ENCODE results near the gene ARHGAP25. TPM values are rescaled to one million over a fixed set of nuclear protein-coding genes. Genes with fewer than 3 reads are reported as not detected.

Gene ARHGAP25
- total and polyA plus RNA-seq, 2 donors (not counting 3 experiments of a cell fraction or from before 2014, with no cell fraction given), result 0.50 to 2.0 TPM

DNA sequence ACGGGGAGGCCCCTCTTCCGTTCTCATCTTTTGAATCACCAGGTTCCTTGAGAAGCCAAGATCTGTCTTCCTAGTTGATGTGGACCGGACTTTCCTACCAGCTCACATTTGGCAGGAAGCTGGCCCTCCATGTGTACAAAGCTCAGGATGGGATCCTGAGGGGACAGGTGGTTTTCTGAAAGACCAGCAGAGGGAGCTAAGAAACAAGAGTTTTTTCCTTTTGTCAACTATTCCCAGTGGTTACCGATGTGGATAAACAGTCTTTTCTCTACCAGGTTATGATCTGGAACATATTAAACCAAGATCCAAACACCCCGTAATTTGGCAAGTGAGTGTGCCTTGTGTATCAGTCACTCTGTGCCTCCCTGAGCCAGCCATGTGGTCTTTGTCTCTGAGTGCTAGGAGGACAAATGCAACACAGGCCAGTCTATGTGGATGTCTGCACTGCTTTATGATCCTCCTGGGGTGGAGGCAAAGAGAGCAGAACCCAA, 25.1 kb upstream of the ARHGAP25 start:
- BruUV-seq (replicated peaks), result no TSS peak
- H4K20me1 ChIP-seq (replicated peaks; ENCODE audit: control insufficient read depth, extremely low read depth, insufficient read depth, low read length), result no peaks in the 10 kb centered on the region
- no peaks in the 10 kb centered on the region for H3K9me3 ChIP-seq (replicated peaks; ENCODE audit: control insufficient read depth, insufficient read depth, low read length)
- H3K4me2 ChIP-seq (ENCODE audit: insufficient read depth, low read length), result no peak overlapping the region
- H3K4me3 ChIP-seq (replicated peaks in 1 of 3; ENCODE audit: insufficient read depth in 1 of 3, low read depth in 1 of 3, low read length in 3 of 3), result no peak overlapping the region
- intact Hi-C loops (cut with micrococcal nuclease), result loop anchor here (1.0 to 2.0 kb wide), 6 partner anchors 42 to 246 kb away; no protein-coding TSS in a partner anchor
- TF ChIP-seq POLR2A (IDR thresholded peaks at IDR 0.05; ENCODE audit: low read depth, low read length), result no peak
- no peak for TF ChIP-seq FOS (IDR thresholded peaks at IDR 0.05; ENCODE audit: borderline replicate concordance, insufficient read depth, low read length)
- no peak for TF ChIP-seq JUN (IDR thresholded peaks at IDR 0.05; ENCODE audit: borderline replicate concordance, insufficient read depth, insufficient read length, low read depth)
- TF ChIP-seq, protein P1, sequence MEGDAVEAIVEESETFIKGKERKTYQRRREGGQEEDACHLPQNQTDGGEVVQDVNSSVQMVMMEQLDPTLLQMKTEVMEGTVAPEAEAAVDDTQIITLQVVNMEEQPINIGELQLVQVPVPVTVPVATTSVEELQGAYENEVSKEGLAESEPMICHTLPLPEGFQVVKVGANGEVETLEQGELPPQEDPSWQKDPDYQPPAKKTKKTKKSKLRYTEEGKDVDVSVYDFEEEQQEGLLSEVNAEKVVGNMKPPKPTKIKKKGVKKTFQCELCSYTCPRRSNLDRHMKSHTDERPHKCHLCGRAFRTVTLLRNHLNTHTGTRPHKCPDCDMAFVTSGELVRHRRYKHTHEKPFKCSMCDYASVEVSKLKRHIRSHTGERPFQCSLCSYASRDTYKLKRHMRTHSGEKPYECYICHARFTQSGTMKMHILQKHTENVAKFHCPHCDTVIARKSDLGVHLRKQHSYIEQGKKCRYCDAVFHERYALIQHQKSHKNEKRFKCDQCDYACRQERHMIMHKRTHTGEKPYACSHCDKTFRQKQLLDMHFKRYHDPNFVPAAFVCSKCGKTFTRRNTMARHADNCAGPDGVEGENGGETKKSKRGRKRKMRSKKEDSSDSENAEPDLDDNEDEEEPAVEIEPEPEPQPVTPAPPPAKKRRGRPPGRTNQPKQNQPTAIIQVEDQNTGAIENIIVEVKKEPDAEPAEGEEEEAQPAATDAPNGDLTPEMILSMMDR (IDR thresholded peaks at IDR 0.05; ENCODE audit: extremely low read depth in 1 of 2, insufficient read depth in 1 of 2, low read depth in 1 of 2, low read length in 2 of 2), result peak; percentile 72 to 74
- no peak for TF ChIP-seq MYC (IDR thresholded peaks at IDR 0.05; ENCODE audit: low read depth, low read length)
- dilution Hi-C loops (cut with MboI; ENCODE audit: extremely low pct_ligation_motif_present, low sequenced_read_pairs), result loop anchor here (25.0 kb wide), 1 partner anchor 222 kb away; no protein-coding TSS in a partner anchor
- H3K27me3 ChIP-seq (ENCODE audit: control insufficient read depth in 2 of 2, insufficient read depth in 2 of 2, low read length in 2 of 2), result peaks cover 18 to 45% of the 10 kb centered on the region in 2 experiments
- FAIRE-seq, result peak; percentile 75
- ChIA-PET CTCF (interaction anchor here (0.6 to 13.7 kb wide), 72 partner anchors 8 to 302 kb away, joined by 3 to 517 read pairs (median 5); partner anchors contain the start of genes APLF, ARHGAP25, FBXO48 and GKN2), POLR2A (no interaction called here)
- H3K4me1 ChIP-seq (ENCODE audit: control insufficient read depth, extremely low read depth, insufficient read depth, low read length), result no peaks in the 10 kb centered on the region
- peak; percentile 52 for DNase-seq (ENCODE audit: low read depth, low spot score)
- no peaks in the 10 kb centered on the region for H3K9me1 ChIP-seq (replicated peaks; ENCODE audit: control insufficient read depth, extremely low read depth, insufficient read depth, low read length)
- no peaks in the 10 kb centered on the region for H3K36me3 ChIP-seq (ENCODE audit: control insufficient read depth in 2 of 2, extremely low read depth in 1 of 2, insufficient read depth in 2 of 2, low read length in 2 of 2)
- no peak overlapping the region for H2AFZ ChIP-seq (ENCODE audit: low read depth, low read length)
- H3K9ac ChIP-seq (replicated peaks; ENCODE audit: extremely low read depth, insufficient read depth, low read length), result no peak overlapping the region
- H3K79me2 ChIP-seq (ENCODE audit: control insufficient read depth, insufficient read depth, low read length), result no peaks in the 10 kb centered on the region
- H3K27ac ChIP-seq (ENCODE audit: insufficient read depth, low read depth, low read length), result no peak overlapping the region

DNA sequence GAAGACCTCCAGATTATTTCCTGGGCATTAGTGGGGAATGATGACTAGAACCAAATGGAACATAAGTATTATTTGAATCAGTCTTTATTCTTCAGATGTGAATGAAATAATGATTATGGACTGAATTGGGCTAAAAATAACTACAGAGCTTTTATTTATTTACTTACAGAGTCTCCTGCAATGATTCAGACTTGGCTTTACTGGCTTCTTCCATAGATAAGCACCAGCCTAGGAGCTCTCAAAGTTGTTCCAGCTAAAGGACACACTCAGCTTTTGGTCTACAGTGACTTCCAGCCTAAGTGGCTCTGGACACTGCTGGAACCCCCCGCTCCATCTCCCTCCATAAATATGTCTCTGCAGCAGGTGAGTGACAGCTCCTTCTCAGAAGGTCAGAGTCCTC, 24.3 kb upstream of the ARHGAP25 start:
- Histone ChIP-seq H3K4me3 (replicated peaks in 1 of 3; ENCODE audit: insufficient read depth in 1 of 3, low read depth in 1 of 3, low read length in 3 of 3) (no peak overlapping the region), H3K9me1 (replicated peaks; ENCODE audit: control insufficient read depth, extremely low read depth, insufficient read depth, low read length) (no peaks in the 10 kb centered on the region), H2AFZ (ENCODE audit: low read depth, low read length) (no peak overlapping the region), H3K4me2 (ENCODE audit: insufficient read depth, low read length) (no peak overlapping the region), H3K9ac (replicated peaks; ENCODE audit: extremely low read depth, insufficient read depth, low read length) (no peak overlapping the region), H4K20me1 (replicated peaks; ENCODE audit: control insufficient read depth, extremely low read depth, insufficient read depth, low read length) (no peaks in the 10 kb centered on the region), H3K4me1 (ENCODE audit: control insufficient read depth, extremely low read depth, insufficient read depth, low read length) (no peaks in the 10 kb centered on the region), H3K9me3 (replicated peaks; ENCODE audit: control insufficient read depth, insufficient read depth, low read length) (no peaks in the 10 kb centered on the region), H3K36me3 (ENCODE audit: control insufficient read depth in 2 of 2, extremely low read depth in 1 of 2, insufficient read depth in 2 of 2, low read length in 2 of 2) (no peaks in the 10 kb centered on the region), H3K27me3 (ENCODE audit: control insufficient read depth in 2 of 2, insufficient read depth in 2 of 2, low read length in 2 of 2) (peaks cover 20 to 47% of the 10 kb centered on the region in 2 experiments), H3K79me2 (ENCODE audit: control insufficient read depth, insufficient read depth, low read length) (no peaks in the 10 kb centered on the region), H3K27ac (ENCODE audit: insufficient read depth, low read depth, low read length) (no peak overlapping the region)
- TF ChIP-seq JUN (IDR thresholded peaks at IDR 0.05; ENCODE audit: borderline replicate concordance, insufficient read depth, insufficient read length, low read depth) (no peak), GATA2 (IDR thresholded peaks at IDR 0.05; ENCODE audit: insufficient read depth, insufficient read length, low read depth, low read length) (no peak), POLR2AphosphoS5 (IDR thresholded peaks at IDR 0.05; ENCODE audit: insufficient read depth, low read depth, low read length) (no peak), MYC (IDR thresholded peaks at IDR 0.05; ENCODE audit: low read depth, low read length) (no peak), POLR2A (IDR thresholded peaks at IDR 0.05; ENCODE audit: low read depth, low read length) (no peak), FOS (IDR thresholded peaks at IDR 0.05; ENCODE audit: borderline replicate concordance, insufficient read depth, low read length) (no peak), EZH2 (IDR thresholded peaks at IDR 0.05; ENCODE audit: borderline replicate concordance, low read depth, low read length, severe bottlenecking) (no peak)
- TF ChIP-seq, protein P2, sequence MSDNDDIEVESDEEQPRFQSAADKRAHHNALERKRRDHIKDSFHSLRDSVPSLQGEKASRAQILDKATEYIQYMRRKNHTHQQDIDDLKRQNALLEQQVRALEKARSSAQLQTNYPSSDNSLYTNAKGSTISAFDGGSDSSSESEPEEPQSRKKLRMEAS (IDR thresholded peaks at IDR 0.05; ENCODE audit: insufficient read depth, insufficient read length), result no peak
- TF ChIP-seq, protein P1 (IDR thresholded peaks at IDR 0.05; ENCODE audit: extremely low read depth in 1 of 2, insufficient read depth in 1 of 2, low read depth in 1 of 2, low read length in 2 of 2), result no peak
- BruUV-seq (replicated peaks), result no TSS peak
- FAIRE-seq (no peak), DNase-seq (ENCODE audit: low read depth, low spot score) (no peak)
- POLR2A ChIA-PET, result no interaction called here
- dilution Hi-C loops (cut with MboI; ENCODE audit: extremely low pct_ligation_motif_present, low sequenced_read_pairs), result loop anchor here (25.0 kb wide), 1 partner anchor 223 kb away; no protein-coding TSS in a partner anchor
- intact Hi-C loops (cut with micrococcal nuclease), result no loop called here
- CTCF ChIA-PET, result interaction anchor here (0.8 to 13.7 kb wide), 10 partner anchors 8 to 245 kb away, joined by 3 to 517 read pairs (median 40); partner anchors contain the start of genes APLF and FBXO48

Data from endothelial cell of umbilical vein (primary cell).